GM21367 (cell line): ENCODE data around the gene AKNA.

ENCODE experiments used
- ATAC-seq: cut with Tn5 transposase; IDR thresholded peaks from one replicate; pipeline ENCODE4 v1.9.1; 2021; ENCODE audit not compliant: unreplicated experiment

AKNA gene

DNA sequence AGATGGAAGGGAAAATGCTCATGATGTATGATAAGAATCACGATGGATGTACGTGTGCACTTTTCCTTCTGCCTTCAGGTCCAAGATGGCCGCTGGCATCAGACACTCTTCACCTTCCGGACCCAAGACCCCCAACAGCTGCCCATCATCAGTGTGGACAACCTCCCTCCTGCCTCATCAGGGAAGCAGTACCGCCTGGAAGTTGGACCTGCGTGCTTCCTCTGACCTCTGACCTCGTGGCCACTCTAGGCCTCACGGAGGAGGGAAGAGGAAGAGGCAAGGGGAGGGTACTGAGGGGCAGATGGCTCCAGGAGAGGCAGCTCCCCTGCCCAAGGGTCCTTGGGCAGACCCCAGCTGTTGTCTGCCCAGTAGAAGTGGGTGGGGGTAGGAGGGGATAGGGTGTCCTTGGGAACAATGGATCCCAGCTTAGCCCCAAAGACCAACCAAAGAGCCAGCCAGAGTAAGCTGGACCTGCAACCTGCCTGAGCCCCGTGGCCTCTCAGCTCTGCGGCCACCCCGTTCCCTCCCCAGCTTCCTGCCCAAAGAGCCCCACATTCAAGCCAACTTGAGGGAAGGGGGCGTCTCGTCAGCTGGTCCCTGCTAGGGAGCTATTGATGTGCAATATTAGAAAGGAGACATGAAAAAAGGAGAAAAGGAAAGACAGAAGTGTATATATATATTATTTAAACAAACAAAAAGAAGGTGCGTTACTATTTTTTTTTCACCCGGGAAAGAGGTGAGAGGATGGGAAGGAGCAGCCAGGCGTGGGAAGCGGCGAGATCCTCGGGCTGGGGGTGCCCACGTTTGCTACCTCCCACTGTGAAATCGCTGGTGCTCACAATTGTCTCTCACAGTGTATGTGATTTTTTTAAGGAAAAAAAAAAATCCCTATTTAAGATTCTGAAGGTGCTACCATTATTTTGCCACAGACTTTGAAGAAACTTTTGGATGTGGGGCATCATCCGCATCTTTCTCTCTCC lies 77.0 kb downstream of the AKNA start:
- no peak for ATAC-seq

DNA sequence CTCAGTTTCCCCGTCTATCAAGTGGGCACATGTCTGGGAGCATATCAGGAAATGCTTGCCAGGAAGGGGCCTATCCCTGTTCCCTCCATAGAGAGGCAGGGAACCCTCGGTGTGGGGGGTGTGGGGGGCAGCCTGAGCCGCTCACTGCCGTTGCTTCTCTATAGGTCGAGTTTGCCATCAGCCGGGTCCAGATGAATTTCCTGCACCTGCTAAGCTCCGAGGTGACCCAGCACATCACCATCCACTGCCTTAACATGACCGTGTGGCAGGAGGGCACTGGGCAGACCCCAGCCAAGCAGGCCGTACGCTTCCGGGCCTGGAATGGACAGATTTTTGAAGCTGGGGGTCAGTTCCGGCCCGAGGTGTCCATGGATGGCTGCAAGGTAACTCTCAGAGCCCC lies 78.7 kb downstream of the AKNA start:
- ATAC-seq: no peak

- no peak for ATAC-seq
Observed at GRCh38 chr9:114308361-114308950, 79.3 kb downstream of the AKNA start.

DNA sequence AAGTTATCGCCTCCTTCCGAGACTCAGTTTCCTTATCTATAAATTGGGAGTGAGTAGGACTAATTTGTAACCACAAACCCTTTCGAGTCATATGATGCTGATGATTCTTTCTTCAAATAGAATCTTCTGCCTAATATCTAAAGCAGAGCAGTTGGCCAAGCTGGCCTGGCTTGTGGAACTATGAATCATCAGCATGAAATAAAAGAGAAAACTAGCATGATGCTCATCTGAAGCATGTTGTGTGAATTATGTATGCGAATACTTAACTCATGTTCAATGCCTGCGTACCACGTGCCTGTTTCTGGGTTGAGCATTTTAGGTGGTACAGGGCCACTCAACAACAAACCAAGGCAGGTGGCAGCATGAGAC lies 79.9 kb downstream of the AKNA start:
- ATAC-seq: no peak

DNA sequence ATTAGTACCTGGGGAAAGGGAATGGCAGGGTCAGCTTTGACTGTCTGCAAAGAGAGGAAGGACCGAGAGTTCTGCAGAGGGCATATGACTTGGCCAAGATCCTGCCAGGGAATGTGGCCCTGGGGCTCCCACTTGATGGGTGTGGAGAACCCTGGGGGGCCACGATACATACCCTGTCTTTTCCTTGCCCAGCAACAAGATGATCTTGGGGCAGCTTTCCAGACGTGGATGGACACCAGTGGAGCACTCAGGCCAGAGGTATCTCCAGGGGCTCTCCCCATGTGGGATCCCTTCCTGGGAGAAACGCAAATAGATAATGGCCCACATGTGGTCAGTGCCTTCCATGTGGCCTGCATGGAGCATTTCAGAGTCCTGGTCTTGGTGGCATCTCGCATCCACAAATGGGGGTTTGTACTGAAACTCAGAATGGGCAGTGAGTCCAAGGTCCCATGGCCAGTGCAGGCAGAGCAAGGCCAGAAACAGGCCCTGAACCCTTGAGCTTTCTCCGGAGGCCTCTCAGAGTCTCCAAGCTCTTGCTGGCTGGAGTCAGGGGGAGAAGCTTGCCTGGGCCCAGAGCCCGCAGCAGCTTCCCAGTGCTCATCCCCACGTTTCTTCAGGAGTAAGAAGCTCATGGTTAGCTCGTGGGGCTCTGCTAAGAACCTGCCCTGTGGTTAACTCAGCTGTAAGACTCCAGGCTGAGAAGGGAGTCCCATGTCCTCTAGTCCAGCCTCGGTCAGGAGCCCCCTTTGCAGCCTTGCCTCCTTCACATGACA lies 83.2 kb downstream of the AKNA start:
- ATAC-seq: no peak

DNA sequence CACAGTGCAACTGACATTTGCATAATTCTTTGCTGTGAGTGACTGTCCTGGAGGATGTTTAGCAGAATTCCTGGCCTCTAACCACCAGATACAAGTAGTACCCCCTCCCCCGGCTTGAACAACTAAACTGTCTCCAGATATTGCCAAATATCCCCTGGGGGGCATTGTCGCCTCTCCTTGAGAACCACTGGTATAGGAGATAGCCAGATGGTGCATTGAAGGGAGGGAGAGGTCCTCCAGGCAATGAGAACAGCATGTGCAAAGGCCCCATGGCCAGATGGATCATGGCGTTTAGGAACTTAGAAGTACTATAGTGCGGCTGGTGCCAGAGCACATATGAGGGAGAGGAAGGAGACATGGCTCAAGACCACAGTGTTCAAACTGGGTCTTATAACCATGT lies 83.8 kb downstream of the AKNA start:
- no peak for ATAC-seq

- no peak for ATAC-seq
Observed at GRCh38 chr9:114303571-114303970, 84.2 kb downstream of the AKNA start.

GRCh38 chr9:114302727-114303126 lies 85.1 kb downstream of the AKNA start:
- no peak for ATAC-seq

- no peak for ATAC-seq
Observed at GRCh38 chr9:114301798-114302565, 85.8 kb downstream of the AKNA start.

- no peak for ATAC-seq
Observed at GRCh38 chr9:114300846-114301797, 86.7 kb downstream of the AKNA start.

DNA sequence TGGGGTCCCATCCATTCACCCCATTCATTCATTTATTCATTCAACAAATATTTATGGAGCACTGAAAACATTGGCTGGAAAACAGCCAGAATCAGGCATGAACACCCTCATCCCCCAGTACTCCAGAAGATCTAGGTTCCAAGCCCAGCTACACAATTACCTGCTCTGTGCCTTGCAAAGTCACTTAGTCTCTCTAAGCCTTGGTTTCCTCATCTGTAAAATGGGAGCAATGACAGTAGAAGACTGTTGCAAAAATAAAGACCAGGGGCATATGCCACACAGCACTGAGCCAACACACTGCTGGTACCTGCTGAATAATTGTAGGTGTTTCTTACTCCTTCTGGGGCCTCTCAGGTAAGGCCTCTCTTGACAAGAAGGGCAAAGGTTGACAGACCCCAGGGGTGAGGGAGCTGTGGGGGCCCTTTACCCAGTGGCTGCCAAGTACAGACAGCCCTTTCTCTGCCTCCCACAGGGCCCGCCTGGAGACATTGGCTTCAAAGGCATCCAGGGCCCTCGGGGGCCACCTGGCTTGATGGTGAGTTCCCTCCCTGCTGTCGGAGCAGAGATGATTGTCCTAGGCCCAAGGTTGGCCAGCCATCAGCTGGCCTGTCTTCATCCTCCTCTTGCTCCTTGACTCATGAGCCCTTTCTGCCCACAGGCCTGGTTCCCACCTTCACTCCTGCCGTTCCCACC lies 87.5 kb downstream of the AKNA start:
- no peak for ATAC-seq

DNA sequence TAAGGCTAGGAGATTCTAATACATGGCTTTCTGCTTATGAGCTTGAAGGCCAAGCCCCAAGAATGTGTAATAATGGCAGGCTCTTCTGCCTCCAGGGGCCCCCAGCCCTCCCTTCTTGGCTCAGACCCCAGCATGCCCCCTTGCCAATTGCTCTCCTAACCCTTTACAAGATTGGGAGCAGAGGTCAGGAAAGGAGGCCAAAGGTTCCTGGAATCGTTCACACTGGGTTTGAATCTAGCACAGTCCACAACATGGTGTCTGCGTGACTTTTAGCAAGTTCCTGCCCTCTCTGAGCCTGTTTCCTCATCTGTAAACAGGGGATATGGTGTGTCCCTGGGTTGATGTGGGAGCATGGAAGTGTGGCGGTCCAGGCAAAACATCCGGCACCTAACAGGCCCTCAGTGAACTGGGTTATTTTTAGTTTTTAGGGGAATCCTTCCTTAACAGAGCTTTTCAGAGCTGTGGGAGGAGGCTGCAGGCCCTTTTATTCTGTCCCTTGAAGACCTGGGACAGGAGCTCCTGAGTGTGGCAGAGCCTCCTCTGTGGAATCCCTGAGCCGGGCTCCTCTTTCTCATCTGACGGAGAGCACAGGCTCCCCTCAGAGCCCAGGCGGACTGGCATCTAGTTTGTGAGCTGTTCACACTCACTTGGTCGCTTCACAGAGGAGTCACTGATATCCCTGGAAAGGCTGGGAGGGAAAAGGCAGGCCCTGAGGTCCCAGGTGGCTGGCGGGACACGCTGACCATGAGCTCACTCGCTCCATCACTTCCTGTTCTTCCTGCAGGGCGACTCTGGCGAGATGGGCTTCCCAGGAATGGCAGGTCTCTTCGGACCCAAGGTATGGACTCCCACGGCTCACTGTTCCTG lies 88.3 kb downstream of the AKNA start:
- ATAC-seq: no peak

- ATAC-seq: no peak
Observed at GRCh38 chr9:114296338-114296737, 91.4 kb downstream of the AKNA start.

GRCh38 chr9:114294664-114295063 lies 93.1 kb downstream of the AKNA start:
- ATAC-seq: no peak

- ATAC-seq: no peak
Observed at GRCh38 chr9:114291886-114292590, 95.7 kb downstream of the AKNA start.

DNA sequence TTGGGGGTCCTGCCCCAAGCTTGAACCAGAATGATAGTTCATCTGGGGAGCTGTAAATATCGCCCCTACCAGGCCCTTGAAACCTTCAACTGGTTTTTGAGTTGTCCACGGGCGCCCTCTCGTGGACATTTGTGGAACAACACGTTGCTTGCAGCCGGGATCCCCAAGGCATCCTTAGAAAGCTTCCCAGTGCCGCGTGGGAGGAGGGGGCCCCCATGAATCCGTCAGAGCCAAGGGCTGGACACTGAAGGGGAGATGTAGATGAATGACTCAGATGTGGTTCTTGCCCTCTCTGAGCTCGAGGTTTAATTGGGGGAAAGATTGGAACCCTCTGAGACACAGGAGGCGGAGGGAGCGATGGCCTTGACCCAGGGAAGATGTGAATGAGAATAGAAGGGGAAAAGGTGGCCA lies 96.7 kb downstream of the AKNA start:
- ATAC-seq: no peak

GRCh38 chr9:114290561-114290986 lies 97.2 kb downstream of the AKNA start:
- no peak for ATAC-seq
